ENCODE measurements around the gene CFAP46.

DNA sequence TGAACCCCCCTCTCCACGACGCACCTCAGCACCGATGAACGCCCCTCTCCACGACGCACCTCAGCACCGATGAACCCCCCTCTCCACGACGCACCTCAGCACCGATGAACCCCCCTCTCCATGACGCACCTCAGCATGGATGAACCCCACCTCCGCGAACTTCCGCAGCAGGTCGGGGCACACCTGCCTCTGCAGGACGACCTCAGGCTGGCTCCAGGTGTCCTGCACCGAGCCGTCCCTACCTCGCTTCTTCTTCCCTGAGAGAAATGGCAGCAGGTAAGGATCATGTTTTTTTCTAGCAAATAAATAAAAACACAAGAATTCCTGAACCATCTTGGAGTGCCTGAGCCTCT, 24.1 kb downstream of the CFAP46 start:
- TF ChIP-seq EZH2 (IDR thresholded peaks at IDR 0.05; ENCODE audit: insufficient read depth, poor library complexity, severe bottlenecking), result no peak
- TF ChIP-seq EZH2phosphoT487 (IDR thresholded peaks at IDR 0.05; ENCODE audit: insufficient read depth, low read depth), result no peak

Data from GM23248 (cell line).